NK-92 (cell line): Measurements from ENCODE around the gene TMEM94.
A peak's percentile ranks its signal among the peaks of the same experiment; 100 is the strongest.
"Not testable (repeated sequence)": the region's sequence is repeated elsewhere in the genome, so short reads cannot be mapped to it uniquely, and the experiment has no call there.

Experiments used
- DNase-seq: peaks from one replicate; lab custom pipeline; 2025; ENCODE audit not compliant: unreplicated experiment; lab: John Stamatoyannopoulos, UW

Gene TMEM94

DNA sequence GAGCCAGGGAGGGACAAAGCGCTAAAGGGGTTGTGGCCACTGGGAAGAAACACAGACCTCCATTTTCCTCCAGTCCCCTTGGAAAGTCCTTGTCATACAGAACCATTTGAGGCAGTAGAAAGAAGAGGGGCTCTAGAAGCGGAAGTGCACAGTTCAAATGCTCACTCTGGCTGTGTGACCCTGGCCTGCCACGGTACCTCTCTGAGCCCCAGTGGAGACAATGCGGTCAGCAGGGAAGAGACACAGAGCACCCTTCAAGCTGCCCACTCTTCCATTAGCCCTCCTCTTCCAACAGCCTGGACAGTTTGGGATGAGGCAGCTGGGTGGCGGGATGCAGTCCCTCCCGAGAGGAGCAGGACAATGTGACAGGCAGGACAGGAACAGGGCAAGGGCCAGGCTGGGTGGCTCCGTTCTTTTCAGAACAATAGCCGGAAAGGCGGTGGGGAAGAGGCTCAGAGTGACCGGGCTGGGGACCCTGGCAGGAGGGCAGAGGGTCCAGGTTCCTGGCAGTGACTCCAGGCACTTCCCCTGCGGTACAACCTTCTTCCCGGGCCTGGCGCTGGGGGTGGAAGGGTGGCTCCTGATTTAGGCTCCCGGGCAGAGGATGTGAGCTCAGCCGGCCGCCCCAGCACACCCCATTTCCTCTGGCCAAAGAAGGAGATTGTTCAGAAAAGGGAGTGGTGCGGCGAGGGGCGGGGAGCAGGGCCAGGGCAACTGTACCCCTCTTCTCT, 53.3 kb downstream of the TMEM94 start:
- DNase-seq = no peak

DNA sequence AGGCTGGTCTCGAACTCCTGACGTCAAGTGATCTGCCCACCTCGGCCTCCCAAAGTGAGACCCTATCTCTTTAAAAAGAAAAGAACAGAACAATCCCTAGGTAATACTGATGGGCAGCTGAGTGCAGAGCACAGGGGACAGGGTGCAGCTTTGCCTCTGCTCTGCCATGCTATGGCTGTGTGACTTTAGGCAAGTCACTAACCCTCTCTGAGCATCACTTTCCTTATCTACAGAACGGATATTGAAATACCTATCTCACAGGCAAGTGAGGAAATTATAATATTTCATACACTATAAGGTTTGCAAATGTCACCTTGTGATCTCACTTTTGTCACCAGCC, 54.8 kb downstream of the TMEM94 start:
- DNase-seq = no peak

DNA sequence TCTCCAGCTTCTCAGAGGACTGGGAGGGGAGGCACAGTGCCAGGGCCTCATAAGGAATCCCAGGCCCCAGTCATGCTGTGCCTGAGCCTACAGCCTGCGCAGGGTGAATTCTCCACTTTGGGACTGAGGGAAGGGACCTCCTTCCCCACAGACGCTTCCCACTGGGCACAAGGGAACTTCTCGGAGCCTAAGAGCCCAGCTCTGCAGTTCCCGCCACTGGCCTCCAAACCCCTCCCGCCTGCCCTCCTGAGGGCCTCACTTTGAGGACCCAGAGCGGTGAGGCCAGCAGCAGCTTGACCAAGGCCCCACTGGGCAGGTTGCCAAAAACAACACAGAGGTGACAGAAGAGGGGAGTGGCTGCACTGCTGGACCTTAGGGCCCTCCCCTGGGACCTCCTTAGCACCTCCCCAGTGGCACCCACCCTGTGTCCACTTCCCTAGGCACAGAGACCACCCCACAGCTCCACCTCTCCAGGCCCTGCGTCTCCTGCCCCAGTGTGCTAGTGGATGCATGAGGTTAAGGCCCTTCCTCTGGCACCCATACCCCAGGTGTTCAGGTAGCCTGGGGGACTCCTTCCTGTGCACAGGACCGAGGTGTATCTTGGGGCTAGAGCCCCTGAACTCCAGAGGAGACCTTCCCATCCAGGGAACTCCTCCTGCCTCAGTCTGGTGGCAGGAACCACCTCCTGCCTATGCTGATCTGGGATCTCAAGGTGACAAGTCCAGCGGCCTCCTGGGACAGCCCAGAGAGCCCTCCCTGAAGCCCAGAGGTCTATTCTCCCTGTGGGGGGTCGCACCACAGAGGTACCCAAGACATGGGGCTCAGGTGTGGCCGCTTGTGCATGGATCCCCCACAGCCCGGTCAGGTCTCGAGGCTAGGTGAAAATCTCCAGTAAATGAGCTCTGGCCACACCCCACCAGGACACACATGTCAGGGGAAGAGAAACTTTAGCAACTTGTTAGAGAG, 55.5 kb downstream of the TMEM94 start:
- no peak for DNase-seq

DNA sequence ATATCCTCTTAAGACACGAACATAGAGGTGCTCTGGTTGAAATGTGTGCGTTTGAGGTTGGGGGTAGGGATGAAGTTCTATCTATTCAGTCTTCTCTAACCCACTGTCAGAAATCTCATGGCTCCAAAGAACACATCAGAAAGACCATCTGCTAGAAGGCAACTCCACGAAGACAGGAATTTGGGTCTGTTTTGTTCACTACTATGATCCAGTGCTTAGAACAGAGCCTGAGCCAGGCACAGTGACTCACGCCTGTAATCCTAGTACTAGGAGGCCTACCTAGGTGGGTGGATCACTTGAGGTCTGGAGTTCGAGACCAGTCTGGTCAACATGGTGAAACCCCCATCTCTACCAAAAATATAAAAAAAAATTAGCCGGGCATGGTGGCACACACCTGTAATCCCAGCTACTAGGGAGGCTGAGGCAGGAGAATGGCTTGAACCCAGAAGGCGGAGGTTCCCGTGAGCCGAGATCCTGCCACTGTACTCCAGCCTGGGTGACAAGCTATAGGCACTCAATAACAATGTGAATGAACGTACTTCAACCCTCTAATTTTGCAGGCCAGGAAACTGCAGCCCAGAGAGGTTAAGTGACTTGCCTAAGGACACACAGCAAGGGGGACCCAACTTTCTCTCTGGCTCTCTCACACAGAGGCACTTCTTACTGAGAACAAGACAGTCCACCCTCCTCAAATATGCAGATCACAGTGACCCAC, 56.6 kb downstream of the TMEM94 start:
- DNase-seq = no peak

DNA sequence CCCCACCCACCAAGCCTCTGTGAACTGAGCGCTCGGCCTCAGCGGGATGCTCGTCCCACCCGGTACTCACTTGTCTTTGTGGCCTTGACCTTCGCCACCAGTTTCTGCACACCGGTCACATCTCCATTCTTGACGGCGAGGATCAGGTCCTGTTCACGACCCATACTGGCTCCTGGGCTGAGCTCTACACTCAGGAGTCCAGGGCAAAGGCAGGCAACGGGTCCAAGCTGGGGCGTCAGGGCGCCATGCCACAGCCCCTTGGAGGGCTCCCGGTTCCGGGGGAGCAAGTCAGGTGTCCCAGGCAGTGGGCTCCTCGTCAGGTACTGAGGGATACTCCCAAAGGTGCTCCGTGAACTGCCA, 57.2 kb downstream of the TMEM94 start:
- no peak for DNase-seq

DNA sequence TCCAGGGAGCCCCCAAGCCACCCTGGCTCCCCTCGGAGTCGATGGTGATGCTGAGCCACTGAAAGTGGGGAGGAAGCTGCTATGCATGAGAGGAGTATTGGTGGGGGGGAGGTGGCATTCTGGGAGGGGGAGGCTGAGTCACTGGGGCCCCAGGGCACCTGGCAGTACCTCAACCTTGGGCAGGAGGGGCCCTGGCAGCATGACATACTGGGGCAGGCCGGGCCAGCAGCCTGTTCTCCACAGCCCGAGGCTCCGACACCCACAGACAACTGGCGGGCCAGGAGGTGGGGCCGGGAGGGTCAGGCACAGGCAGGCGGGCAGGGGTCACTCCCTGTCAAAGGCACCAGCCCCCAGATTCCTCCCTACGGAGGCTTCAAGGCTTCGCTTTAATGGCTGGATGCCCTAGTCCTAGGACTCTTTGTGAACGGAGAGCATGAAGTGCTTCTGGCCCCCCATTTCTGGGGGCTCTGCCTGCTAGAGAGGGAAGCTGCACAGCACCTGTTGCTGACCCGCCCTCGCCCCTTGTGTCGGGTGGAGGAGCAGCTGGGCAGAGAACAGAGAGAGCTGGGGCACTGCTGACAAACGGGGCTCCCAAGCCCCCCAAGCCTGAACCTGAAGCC, 58.0 kb downstream of the TMEM94 start:
- DNase-seq = no peak

DNA sequence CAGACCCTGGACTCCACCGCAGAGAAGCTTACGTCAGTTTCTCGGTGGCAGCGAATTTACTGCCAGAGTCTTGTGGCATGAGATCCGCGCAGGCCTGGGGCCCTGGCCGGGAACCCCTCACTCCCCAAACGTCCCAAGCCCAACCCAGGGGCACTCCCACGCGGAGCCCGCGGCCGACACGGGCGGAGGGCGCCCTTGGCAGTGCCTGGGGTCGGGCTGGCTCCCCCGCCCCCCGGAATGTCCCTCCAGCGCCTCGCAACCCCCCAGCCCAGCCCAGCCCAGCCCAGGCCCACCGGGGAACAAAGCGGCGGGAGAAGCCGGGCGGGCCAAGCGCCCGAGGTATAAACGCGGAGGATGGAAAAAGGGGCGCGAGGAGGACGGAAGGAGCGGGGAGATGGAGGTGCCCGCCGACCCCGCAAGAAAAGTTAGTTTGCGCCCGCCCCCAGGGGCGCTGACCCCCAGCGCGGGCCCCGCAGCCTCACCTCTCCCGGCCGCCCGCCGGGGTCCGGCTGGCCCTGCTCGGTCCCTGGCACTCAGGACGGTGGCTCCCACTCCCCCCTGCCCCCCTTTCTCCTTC, 58.6 kb downstream of the TMEM94 start:
- DNase-seq = no peak

DNA sequence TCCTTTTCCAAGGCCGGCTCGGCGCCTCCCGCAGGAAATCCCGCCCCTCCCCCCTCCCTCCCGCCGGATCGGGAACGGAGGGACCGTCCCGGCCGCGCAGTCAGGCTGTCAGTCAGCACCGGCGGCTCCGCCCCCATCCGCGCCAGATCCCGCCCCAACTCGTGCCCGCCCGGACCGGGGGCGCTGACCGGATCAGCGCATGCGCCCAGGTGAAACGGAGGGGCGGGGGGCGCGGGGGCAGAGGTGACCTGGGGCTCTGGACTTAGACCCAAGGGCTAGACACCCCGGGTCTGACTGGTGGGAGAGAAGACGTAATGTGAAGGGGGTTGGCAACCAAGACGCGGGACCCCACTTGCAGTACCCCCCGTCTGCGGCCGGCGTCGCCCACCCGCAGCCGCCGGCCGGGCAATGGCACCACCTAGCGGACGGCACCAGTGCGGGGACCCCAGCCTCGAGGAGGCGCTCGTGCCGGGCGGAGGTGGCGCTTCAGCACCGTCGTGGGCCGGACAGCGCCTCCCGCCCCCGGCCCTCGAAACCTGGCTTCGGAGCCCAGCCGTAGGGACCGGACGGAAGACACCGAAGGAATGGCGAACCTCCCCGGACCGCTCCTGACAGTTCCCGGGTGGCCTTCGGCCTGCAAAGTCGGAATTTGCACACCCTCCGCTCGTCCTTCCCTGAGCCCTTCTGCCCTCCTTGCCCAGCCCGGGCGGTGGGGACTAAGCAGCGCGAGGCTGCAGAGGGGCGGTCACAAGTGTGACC, 59.2 kb downstream of the TMEM94 start, which contains the start of gene CASKIN2:
Gene CASKIN2 (minus strand): TSS at position 42 of the 759 bp plus-strand sequence. CDS start 1,733 bp downstream, outside the sequence.
- no peak for DNase-seq

DNA sequence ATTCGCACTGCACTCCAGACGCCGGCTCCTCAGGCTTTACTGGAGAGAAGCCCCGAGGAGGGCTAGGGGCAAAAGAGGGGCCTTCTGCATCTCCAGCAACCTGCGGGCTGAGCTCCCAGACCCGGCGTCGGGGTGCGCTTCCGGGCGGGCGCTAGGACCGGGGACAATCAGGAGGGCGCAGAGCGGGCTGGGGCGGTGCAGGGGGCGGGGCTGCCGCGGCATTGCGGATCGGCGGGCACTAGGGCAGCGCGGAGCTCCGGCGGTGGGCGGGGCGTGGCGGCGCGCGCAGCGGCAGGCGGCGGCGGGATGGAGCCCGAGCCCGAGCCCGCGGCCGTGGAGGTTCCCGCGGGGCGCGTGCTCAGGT, 59.8 kb downstream of the TMEM94 start, which contains the start of gene TSEN54:
Gene TSEN54 (plus strand): TSS at position 274 of the 364 bp plus-strand sequence. CDS start 33 bp downstream, at position 307.
- DNase-seq = peak; percentile 44

DNA sequence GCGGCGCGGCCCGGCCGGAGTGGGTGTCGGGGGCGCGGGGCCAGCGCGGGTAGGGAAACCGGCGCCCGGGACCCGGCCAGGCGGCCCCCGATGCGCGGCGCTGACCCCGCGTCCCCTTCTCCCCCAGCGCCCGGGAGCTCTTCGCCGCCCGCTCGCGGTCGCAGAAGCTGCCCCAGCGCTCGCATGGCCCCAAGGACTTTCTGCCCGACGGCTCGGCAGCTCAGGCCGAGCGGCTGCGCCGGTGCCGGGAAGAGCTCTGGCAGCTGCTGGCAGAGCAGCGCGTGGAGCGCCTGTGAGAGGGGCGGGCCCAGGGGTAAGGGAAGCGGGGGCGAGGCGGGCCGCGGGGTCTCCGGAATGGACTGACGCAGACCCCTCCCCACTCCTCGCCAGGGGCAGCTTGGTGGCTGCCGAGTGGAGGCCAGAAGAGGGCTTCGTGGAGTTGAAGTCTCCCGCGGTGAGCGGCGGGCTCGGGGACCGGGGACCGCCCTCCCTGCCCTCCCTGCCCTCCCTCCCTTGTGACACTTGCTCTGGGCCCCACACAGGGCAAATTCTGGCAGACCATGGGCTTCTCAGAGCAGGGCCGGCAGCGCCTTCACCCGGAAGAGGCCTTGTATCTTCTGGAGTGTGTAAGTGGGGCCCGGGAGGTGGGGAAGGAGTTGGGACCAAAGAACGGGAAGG, 60.3 kb downstream of the TMEM94 start:
- DNase-seq = no peak

DNA sequence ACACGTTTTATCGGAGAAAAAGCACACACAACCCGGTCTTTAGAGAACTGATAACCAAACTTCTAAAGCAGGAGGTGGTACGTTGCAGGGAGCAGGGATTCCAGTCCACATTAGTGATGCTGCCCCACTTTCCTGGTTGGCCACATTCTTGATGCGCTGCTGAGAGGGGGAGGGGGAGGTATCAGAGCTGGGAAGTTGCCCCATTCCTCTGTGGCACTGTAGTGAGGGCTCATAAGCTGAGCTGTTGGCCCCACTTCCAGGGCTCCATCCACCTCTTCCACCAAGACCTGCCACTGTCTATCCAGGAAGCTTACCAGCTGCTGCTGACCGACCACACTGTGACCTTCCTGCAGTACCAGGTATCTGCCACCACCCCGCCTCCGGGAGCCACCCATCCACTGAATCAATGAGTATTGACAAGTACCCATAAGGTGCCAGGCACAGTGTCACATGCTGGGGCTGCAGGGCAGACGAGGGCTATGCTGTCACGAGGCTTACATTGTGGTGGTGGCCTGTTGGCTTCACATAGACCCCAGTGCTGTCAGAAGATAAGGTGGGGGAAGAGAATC, 60.9 kb downstream of the TMEM94 start:
- no peak for DNase-seq

DNA sequence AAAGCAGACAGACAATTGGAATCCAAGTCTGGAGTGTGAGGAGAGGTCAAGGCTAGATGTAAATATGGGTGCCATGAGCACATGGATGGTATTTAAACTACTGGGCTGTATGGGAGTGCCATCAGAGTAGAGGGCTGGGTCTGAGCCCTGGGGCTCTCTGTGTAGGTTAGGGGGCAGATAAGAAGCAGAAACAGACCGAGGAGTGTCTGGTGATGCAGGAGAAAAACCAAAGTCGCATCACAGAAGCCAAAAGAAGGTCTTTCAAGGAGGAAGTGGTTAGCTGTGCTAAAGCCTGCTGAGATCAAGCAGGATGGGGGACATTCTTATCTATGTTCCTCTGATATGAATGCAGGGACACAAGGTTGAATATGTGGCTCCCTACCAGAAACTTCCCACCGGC, 61.8 kb downstream of the TMEM94 start:
- DNase-seq = no peak

DNA sequence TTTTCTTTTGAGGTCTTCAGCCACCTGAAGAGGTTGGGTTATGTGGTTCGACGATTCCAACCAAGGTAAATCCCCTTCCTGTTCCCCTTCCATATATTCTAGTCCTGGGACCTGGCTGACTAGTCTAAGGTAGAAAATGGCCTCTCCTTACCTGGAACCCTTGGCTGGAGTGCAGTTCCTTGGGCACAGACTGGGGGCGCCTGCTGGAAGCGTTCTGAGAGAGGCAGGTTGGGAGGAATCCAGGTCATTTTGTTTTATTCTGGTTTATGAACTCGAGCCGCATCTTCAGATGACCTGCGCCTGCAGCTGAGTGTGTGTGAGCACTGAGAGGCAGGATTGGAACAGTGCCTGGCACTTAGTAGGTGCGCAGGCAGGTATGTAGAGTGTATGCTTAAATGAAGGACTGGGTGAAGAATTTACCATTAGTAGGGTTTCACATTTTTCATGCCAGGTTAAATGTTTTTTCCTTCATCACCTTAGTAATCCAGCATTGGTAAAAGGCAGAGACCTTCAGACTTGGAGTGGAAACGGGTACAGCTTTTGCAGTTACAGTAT, 62.6 kb downstream of the TMEM94 start:
- no peak for DNase-seq

DNA sequence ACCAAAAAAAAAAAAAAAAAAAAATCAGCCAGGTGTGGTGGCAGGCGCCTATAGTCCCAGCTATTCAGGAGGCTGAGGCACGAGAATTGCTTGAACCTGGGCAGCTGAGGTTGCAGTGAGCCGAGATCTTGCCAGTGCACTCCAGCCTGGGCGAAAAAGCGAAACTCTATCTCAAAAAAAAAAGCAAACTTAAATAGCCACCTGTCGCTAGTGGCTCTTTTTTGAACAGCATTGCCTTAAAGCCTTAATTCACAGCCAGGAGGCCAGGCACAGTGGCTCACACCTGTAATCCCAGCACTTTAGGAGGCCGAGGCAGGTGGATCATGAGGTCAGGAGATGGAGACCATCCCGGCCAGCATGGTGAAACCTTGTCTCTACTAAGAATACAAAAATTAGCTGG, 64.0 kb downstream of the TMEM94 start:
- DNase-seq = not testable (repeated sequence)

DNA sequence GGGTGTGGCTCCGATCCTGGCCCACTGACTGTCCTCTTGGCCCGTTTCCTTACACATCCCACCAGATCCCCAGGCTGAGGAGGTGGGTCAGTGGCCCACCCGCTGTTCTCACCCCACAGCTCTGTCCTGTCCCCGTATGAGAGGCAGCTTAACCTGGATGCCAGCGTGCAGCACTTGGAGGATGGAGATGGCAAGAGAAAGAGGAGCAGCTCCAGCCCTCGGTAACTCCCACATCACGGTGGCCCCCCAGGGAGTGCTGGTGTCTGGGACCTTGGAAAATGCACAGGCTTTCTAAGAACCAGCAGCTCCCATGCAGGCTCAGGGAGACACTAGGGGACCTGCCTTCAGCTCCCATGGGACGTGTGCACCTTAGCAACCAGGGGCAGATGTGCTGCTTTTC, 64.9 kb downstream of the TMEM94 start:
- DNase-seq = no peak

DNA sequence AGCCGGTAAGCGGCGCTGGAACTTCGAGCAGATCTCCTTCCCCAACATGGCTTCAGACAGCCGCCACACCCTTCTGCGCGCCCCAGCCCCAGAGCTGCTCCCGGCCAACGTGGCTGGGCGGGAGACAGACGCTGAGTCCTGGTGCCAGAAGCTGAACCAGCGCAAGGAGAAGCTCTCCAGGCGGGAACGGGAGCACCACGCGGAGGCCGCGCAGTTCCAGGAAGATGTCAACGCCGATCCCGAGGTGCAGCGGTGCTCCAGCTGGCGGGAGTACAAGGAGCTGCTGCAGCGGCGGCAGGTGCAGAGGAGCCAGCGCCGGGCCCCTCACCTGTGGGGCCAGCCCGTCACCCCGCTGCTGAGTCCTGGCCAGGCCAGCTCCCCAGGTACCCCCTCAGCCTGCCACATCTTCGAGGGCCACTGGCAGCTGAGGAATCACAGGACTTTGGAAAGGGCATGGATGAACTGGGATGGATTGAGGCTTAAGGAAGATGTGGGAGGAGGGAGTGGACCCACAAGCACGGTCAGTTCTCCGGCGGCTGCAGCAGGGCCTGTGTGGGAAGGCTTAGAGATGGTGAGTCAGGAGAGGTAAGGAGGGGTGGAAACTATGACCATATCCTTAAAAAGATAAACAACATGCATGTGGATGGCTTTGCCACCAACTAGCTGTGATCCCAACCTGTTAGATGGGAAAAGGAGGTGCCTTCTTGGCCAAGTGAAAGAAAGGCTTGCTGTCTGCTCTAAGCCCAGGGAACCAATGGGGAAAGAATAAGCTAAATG, 65.7 kb downstream of the TMEM94 start:
- no peak for DNase-seq

DNA sequence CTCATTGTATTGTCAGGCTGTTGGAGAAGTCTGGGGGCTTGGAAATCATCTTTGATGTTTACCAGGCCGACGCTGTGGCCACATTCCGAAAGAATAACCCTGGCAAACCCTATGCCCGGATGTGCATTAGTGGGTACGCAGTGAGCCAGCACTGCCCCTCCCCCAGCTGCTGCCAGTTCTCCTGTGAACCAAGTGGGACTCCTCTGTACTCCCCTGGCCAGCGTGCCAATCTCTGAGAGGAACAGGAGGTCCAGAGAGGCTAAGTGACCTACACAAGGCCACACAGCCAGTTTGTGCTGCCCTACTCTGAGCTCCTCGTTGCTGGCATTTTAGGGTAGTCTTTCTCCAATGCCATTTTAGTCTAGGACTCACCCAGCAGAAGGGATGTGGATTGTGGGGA, 67.2 kb downstream of the TMEM94 start:
- no peak for DNase-seq
